Natural killer cell treated with Interleukin-12 subunit alpha and Interleukin-12 subunit beta and Interleukin-15 and Interleukin-18, amount 100 ng/mL, for 72 hours (primary cell): ENCODE measurements around the gene PDE2A. TPM values are rescaled to one million over a fixed set of nuclear protein-coding genes. Genes with fewer than 3 reads are reported as not detected.

Experiments used
- ATAC-seq, 2 donors: fragments of 150-1000 bp; cut with Tn5 transposase in 1 of 2; sonication (Bioruptor Pico), chemical (Tn5 transposase) in 1 of 2; 2 replicates each; pipeline ENCODE4 v1.10.0; 2021
- DNase-seq: peaks from one replicate; pipeline ENCODE4 v3.0.0; 2022; ENCODE audit warnings: low spot score
- H3K27ac Mint-ChIP-seq, 2 donors: 1 replicate in 1 of 2; 2 replicates in 1 of 2; pipeline ENCODE4 v1.8.0; 2022; ENCODE audit warnings: mixed read lengths in 2 of 2, mild to moderate bottlenecking in 1 of 2, moderate library complexity in 1 of 2
- H3K27me3 Mint-ChIP-seq, 2 donors: 1 replicate in 1 of 2; 2 replicates in 1 of 2; pipeline ENCODE4 v1.8.0; 2022; ENCODE audit warnings: mixed read lengths in 2 of 2
- H3K36me3 Mint-ChIP-seq: one replicate; pipeline ENCODE4 v1.8.0; 2022; ENCODE audit warnings: mixed read lengths
- H3K4me1 Mint-ChIP-seq, 2 donors: 1 replicate in 1 of 2; 2 replicates in 1 of 2; pipeline ENCODE4 v1.8.0; 2022; ENCODE audit warnings: low read depth in 2 of 2, mixed read lengths in 2 of 2, mild to moderate bottlenecking in 1 of 2
- H3K4me3 Mint-ChIP-seq: one replicate; pipeline ENCODE4 v1.8.0; 2022; ENCODE audit warnings: mixed read lengths
- H3K9me3 Mint-ChIP-seq: 2 replicates; pipeline ENCODE4 v1.8.0; 2022; ENCODE audit warnings: mixed read lengths
- total RNA-seq, 2 donors: library from RNA; stranded (reverse); gene quantifications; one replicate each; pipeline ENCODE4 v1.2.3, GENCODE V29; 2022

PDE2A gene
- total RNA-seq: 1 to 10 TPM; 2.5 to 7.7 TPM

DNA sequence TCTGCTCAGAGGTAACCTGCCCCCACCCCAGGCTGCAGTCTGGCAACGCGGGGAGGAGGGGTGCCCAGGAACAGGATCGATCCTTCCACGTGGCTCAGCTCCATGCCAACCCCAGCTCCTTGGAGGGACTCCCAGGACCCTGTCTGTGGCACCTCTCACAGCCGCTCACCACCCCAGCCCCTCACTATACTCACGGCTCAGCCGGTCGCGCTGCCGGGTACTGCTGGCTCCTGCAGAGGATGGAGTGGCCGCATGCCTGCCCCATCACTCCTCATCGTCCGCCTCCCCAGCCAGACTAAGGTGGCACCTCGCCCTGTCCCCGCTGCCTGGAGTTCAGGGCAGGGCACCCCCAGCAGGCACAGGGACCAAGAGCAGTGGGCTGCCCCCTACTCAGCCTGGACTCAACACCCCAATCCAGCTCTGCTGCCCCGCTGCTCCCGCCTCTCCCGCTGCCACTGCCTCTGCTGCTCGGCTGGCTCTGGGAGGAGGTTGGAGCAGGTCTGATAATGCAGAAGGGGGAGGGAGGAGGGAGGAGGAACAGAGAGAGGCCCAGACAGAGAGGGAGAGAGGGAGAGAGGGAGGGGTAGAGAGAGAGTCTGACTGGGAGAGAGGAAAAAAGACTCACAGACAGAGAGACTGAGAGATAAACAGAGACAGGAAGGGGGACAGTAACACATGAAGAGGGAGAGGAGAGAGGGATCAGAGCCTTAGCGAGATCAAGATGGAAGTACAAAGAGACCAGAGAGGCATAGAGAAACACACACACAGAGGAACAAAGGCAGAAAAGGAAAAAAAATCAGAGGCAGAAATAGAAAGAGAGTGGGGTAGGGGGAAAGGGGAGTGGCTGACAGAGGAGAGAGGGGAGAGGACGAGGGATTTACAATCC is at the start of gene PDE2A:
TSS of gene PDE2A (minus strand) at position 480 of the 886 bp plus-strand sequence. CDS start at position 265, 215 bp downstream.
- ATAC-seq (no peak), DNase-seq (no peak)
- Mint-ChIP-seq H3K4me1 (peaks cover 13 to 14% of the 10 kb centered on the region in 2 donors), H3K4me3 (no peak within 1 kb of the TSS), H3K36me3 (no peaks in the 10 kb centered on the region), H3K27ac (no peak within 1 kb of the TSS), H3K9me3 (no peaks in the 10 kb centered on the region), H3K27me3 (peaks cover 28 to 44% of the 10 kb centered on the region in 2 donors)

- Mint-ChIP-seq H3K9me3 (no peaks in the 10 kb centered on the region), H3K4me3 (no peak overlapping the region), H3K36me3 (no peaks in the 10 kb centered on the region), H3K4me1 (peaks cover 55 to 78% of the 10 kb centered on the region in 2 donors), H3K27me3 (no peaks in the 10 kb centered on the region), H3K27ac (peak overlapping the region in 1 of 2 donors; percentile 44)
- ATAC-seq (no peak), DNase-seq (no peak)
These were observed 49.3 kb upstream of the PDE2A start for GRCh38 chr11:72723508-72723907.

DNA sequence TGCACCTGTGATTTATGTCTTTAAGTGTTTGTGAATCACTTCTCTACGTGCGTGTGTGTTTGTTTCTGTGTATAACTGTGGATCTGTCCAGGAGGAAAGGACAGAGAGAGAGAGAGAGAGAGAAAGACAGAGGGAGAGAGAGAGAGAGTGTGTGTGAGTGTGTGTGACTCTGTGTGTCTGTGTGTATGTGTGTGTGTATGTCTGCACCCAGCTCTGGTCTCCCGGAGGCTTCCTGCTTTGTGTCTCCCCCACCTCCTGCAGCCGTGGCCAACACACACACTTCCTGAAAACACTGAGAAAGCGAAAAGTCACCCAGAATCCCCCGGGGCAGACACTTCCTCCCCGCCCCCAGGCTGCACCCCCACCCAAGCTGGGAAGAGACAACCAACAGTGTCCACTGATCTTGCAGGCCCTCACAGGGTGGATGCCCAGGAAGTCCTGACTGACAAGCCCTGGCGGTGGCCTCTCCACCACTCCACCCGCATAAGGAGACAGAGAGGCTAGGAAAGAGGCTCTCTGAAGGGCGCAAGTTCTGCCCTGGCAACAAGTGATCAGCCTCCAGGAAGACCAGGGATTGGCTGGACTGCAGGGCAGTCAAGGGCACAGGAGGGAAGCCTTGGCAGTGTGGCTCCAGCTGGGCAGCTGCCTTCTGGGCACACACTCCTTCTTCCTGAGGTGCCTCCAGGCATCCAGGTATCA is 48.0 kb upstream of the PDE2A start:
- ATAC-seq: peak; percentile 87 to 90
- Mint-ChIP-seq H3K4me3 (peak overlapping the region; percentile 90), H3K27me3 (no peaks in the 10 kb centered on the region), H3K36me3 (no peaks in the 10 kb centered on the region), H3K4me1 (peaks cover 58 to 76% of the 10 kb centered on the region in 2 donors), H3K27ac (peak overlapping the region; percentile 85 to 95), H3K9me3 (no peaks in the 10 kb centered on the region)
- peak; percentile 88 for DNase-seq

DNA sequence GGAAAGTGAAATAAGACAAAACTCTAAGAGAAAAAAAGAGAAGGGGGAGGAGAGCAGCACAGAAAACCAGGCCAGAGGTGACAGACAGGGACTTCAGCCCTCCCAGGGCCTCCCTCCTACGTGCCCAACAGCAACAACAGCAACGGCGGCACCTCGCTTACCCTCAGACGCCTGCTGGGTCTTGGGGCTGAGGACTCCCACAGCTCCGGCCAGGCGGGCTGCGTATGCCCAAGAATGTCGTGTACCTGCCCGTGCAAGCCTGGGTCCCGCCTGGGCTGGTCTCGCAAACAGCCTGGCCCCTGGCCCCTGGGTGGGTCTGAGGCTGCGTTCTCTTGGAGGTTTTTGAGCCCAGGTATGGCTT is 47.4 kb upstream of the PDE2A start:
- peak overlapping the region; percentile 90 for H3K4me3 Mint-ChIP-seq
- DNase-seq (peak; percentile 73), ATAC-seq (peak; percentile 57 to 63)
- peaks cover 58 to 75% of the 10 kb centered on the region in 2 donors for H3K4me1 Mint-ChIP-seq
- H3K9me3 Mint-ChIP-seq: no peaks in the 10 kb centered on the region
- no peaks in the 10 kb centered on the region for H3K27me3 Mint-ChIP-seq
- H3K27ac Mint-ChIP-seq: peak overlapping the region; percentile 85 to 95
- H3K36me3 Mint-ChIP-seq: no peaks in the 10 kb centered on the region

GRCh38 chr11:72721276-72721675 is 47.1 kb upstream of the PDE2A start:
- Mint-ChIP-seq H3K9me3 (no peaks in the 10 kb centered on the region), H3K27ac (peak overlapping the region; percentile 85 to 95), H3K4me1 (peaks cover 60 to 75% of the 10 kb centered on the region in 2 donors), H3K27me3 (no peaks in the 10 kb centered on the region), H3K36me3 (no peaks in the 10 kb centered on the region), H3K4me3 (peak overlapping the region; percentile 90)
- no peak for ATAC-seq
- DNase-seq: no peak

- DNase-seq: no peak
- H3K9me3 Mint-ChIP-seq: no peaks in the 10 kb centered on the region
- H3K27me3 Mint-ChIP-seq: no peaks in the 10 kb centered on the region
- ATAC-seq: no peak
- peak overlapping the region; percentile 85 to 95 for H3K27ac Mint-ChIP-seq
- H3K36me3 Mint-ChIP-seq: no peaks in the 10 kb centered on the region
- peaks cover 61 to 75% of the 10 kb centered on the region in 2 donors for H3K4me1 Mint-ChIP-seq
- H3K4me3 Mint-ChIP-seq: peak overlapping the region; percentile 90
These were observed 46.6 kb upstream of the PDE2A start for GRCh38 chr11:72720784-72721183.

DNA sequence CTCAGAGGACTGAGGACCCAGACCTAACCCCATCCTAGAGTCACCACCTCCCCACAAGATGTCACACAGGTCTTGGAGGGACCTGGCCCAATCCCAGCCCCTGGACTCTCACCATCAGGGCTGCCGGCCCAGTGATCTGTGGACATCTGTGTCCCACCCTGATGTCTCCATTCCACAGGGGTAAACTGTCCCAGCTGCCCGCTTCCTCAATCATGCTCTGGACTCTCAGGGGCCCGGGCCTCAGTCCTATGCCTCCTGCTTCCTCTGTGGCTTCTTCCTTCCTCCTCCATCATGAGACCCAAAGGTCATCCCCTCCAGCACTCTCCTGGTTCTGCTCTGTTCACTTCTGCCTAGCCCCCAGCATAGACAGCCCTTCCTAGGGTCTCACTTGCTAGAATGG is 45.8 kb upstream of the PDE2A start:
- DNase-seq (no peak), ATAC-seq (no peak)
- H3K4me1 Mint-ChIP-seq: peaks cover 54 to 71% of the 10 kb centered on the region in 2 donors
- H3K4me3 Mint-ChIP-seq: peak overlapping the region; percentile 90
- no peaks in the 10 kb centered on the region for H3K9me3 Mint-ChIP-seq
- no peaks in the 10 kb centered on the region for H3K27me3 Mint-ChIP-seq
- H3K27ac Mint-ChIP-seq: peak overlapping the region; percentile 85 to 95
- H3K36me3 Mint-ChIP-seq: no peaks in the 10 kb centered on the region

DNA sequence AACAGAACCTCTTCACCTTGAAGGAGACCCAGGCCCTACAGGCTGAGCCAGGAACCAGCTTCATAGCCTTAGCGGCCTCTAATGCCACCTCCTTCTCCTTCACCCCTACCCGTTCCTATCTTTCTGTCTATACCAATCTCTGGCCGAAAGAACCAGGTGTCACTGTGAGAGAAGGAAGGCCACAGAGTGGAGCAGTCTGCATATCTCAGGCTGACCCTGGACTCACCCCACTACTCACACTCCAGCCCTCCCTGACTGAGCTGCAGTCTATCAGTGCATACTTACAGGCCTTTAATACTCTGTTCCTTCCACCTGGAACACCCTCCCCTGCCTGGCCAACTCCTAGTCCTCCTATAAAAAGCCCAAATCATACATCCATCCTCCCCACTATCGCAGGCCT is 45.3 kb upstream of the PDE2A start:
- ATAC-seq: no peak
- Mint-ChIP-seq H3K27ac (peak overlapping the region; percentile 85 to 95), H3K9me3 (no peaks in the 10 kb centered on the region), H3K36me3 (no peaks in the 10 kb centered on the region), H3K4me3 (peak overlapping the region; percentile 90), H3K4me1 (peaks cover 56 to 72% of the 10 kb centered on the region in 2 donors), H3K27me3 (no peaks in the 10 kb centered on the region)
- no peak for DNase-seq

DNA sequence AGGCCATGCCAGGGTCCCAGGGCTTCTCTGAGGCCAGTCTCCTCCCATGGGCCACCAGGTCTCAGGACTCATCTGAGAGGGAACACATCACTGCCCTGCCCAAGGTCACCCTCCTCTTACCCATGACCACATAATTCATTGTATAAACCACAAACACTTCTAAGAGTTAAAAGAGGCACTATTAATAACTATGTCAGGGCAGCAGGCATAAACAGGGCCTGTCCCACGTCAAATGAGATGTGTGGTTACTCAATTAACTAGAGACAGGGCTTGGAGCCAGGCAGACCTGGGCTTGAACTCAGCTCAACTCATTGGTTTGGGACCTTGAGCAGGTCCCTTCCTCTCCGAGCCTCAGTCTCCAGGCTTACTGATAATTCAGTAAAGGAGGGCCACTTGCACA is 44.9 kb upstream of the PDE2A start:
- no peaks in the 10 kb centered on the region for H3K27me3 Mint-ChIP-seq
- peak overlapping the region; percentile 90 for H3K4me3 Mint-ChIP-seq
- no peaks in the 10 kb centered on the region for H3K36me3 Mint-ChIP-seq
- DNase-seq (no peak), ATAC-seq (peak in 1 of 2 donors; percentile 34)
- peaks cover 60 to 72% of the 10 kb centered on the region in 2 donors for H3K4me1 Mint-ChIP-seq
- no peaks in the 10 kb centered on the region for H3K9me3 Mint-ChIP-seq
- peak overlapping the region; percentile 85 to 95 for H3K27ac Mint-ChIP-seq

DNA sequence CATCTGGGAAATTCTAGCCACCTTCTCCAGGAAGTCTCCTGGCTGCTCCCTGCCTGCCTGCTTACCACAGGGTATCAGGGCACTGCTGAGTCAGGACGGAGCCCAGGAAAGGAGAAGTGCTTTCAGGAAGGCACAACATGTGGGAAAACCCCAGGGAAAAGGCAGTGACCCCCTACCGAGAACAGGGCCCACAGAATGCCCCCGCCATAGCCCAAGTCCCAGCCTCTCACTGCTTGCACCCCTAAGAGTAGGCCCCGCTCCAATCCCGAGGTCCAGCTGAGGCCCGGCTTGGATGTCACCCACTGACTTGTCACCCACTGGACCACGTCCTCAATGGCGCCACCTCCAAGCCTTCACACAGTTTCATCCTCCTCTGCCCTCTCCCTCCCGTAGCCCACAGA is 43.9 kb upstream of the PDE2A start:
- Mint-ChIP-seq H3K36me3 (no peaks in the 10 kb centered on the region), H3K27me3 (no peaks in the 10 kb centered on the region), H3K4me3 (no peak overlapping the region), H3K27ac (peak overlapping the region; percentile 85 to 95), H3K9me3 (no peaks in the 10 kb centered on the region), H3K4me1 (peaks cover 60 to 67% of the 10 kb centered on the region in 2 donors)
- DNase-seq (no peak), ATAC-seq (no peak)

GRCh38 chr11:72716788-72717435 is 42.7 kb upstream of the PDE2A start:
- H3K27ac Mint-ChIP-seq: no peak overlapping the region
- H3K27me3 Mint-ChIP-seq: no peaks in the 10 kb centered on the region
- H3K4me1 Mint-ChIP-seq: peaks cover 56 to 66% of the 10 kb centered on the region in 2 donors
- no peak for DNase-seq
- H3K4me3 Mint-ChIP-seq: no peak overlapping the region
- ATAC-seq: no peak
- no peaks in the 10 kb centered on the region for H3K36me3 Mint-ChIP-seq
- no peaks in the 10 kb centered on the region for H3K9me3 Mint-ChIP-seq

GRCh38 chr11:72716290-72716689 is 42.1 kb upstream of the PDE2A start:
- Mint-ChIP-seq H3K4me1 (peaks cover 49 to 60% of the 10 kb centered on the region in 2 donors), H3K27me3 (no peaks in the 10 kb centered on the region), H3K9me3 (no peaks in the 10 kb centered on the region), H3K27ac (no peak overlapping the region), H3K4me3 (no peak overlapping the region), H3K36me3 (no peaks in the 10 kb centered on the region)
- no peak for DNase-seq
- ATAC-seq: no peak

DNA sequence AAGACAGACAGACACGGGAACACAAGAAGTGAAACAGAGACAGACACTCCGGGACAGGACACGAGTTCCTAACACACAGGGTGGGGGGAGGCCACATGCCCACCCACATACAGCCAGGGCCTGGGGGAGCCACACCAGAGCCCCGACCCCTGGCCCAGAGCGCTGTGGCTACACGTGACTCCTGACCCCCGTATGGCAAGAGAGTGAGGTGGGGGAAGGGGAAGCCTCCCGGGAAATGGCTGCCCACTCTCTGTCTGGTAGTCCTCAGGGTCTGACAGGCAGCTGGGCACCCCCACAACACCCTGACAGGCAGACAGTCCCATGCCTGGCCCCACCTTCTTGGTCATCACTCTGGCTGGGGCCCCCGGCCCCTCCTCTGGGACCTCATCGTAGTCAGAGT is 38.6 kb upstream of the PDE2A start:
- Mint-ChIP-seq H3K27ac (peak overlapping the region; percentile 37 to 79), H3K9me3 (no peaks in the 10 kb centered on the region), H3K4me1 (peaks cover 19 to 46% of the 10 kb centered on the region in 2 donors), H3K27me3 (no peaks in the 10 kb centered on the region), H3K36me3 (no peaks in the 10 kb centered on the region), H3K4me3 (no peak overlapping the region)
- DNase-seq (no peak), ATAC-seq (no peak)
